Tibial nerve (tissue), 3 donors: ENCODE results near the gene CLEC18B.
"Not testable (repeated sequence)": the region's sequence is repeated elsewhere in the genome, so short reads cannot be mapped to it uniquely, and the experiment has no call there.

Experiments
- POLR2A ChIP-seq, 2 donors: fragments of 450-650 bp; IDR thresholded peaks; one replicate each; pipeline ENCODE4 v1.6.1; 2017; ENCODE audit warnings: antibody characterized with exemption in 2 of 2, mild to moderate bottlenecking in 2 of 2, moderate library complexity in 2 of 2
- TF ChIP-seq, protein P1 (sequence below), 5 experiments: fragments of 200-600 bp in 3 of 5; fragments of 450-650 bp in 2 of 5; sonication (generic) in 3 of 5; IDR thresholded peaks; one replicate each; pipeline ENCODE4 v1.5.1; 2016 to 2019; ENCODE audit warnings: antibody characterized with exemption in 5 of 5, mild to moderate bottlenecking in 3 of 5, moderate library complexity in 2 of 5

DNA sequence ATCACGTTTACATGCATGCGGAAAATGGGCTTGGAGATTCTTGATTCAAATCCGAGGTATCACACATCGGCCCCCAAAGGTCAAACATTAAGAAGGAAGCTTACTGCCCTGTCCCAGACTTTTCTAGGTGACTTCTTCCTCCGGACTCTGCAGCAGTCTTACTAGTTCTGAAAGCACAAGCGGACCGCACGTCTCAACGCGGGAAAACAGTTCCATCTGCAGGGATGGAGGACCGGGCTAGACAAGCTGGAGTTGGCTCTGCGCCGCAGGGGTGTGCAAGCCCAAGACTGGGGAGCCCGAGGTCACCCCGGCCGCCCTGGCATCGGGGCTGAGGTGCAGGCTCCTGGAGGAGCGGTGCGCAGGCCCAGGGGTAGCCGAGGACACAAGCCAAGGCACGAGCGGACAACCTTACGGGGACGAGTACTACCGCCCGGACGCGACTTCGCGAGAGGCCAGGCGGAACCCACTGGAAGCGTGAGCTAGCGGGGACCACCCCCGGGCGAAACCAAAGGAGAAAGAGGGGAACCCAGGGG is 53.7 kb downstream of the CLEC18B start:
- not testable (repeated sequence) for TF ChIP-seq POLR2A (IDR thresholded peaks at IDR 0.05)
- TF ChIP-seq, protein P1, sequence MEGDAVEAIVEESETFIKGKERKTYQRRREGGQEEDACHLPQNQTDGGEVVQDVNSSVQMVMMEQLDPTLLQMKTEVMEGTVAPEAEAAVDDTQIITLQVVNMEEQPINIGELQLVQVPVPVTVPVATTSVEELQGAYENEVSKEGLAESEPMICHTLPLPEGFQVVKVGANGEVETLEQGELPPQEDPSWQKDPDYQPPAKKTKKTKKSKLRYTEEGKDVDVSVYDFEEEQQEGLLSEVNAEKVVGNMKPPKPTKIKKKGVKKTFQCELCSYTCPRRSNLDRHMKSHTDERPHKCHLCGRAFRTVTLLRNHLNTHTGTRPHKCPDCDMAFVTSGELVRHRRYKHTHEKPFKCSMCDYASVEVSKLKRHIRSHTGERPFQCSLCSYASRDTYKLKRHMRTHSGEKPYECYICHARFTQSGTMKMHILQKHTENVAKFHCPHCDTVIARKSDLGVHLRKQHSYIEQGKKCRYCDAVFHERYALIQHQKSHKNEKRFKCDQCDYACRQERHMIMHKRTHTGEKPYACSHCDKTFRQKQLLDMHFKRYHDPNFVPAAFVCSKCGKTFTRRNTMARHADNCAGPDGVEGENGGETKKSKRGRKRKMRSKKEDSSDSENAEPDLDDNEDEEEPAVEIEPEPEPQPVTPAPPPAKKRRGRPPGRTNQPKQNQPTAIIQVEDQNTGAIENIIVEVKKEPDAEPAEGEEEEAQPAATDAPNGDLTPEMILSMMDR (IDR thresholded peaks at IDR 0.05): not testable (repeated sequence)
